Astrocyte (in vitro differentiated cells and primary cell): ENCODE measurements around the gene THOC1. TPM values are rescaled to one million over a fixed set of nuclear protein-coding genes. Genes with fewer than 3 reads are reported as not detected.

ENCODE experiments used
- DNase-seq: peaks from one replicate; pipeline ENCODE4 v3.0.0-alpha.2; 2010; ENCODE audit warnings: low read depth
- FAIRE-seq: peaks from 2 replicates; lab custom pipeline; 2011; peaks lifted over from hg19 to GRCh38; lab: Jason Lieb, UNC
- H2AFZ ChIP-seq: 2 replicates; pipeline ENCODE4 v1.6.0; 2012; ENCODE audit warnings: low read depth, low read length, inconsistent platforms
- H3K27ac ChIP-seq: 2 replicates; pipeline ENCODE4 v1.5.1; 2011; ENCODE audit warnings: low read depth, low read length, inconsistent platforms
- H3K27me3 ChIP-seq: 2 replicates; pipeline ENCODE4 v1.6.0; 2011; ENCODE audit warnings: low read length, inconsistent platforms; ENCODE audit not compliant: insufficient read depth
- H3K36me3 ChIP-seq: 2 replicates; pipeline ENCODE4 v1.5.1; 2011; ENCODE audit warnings: low read length, inconsistent platforms; ENCODE audit not compliant: insufficient read depth
- H3K4me1 ChIP-seq: 2 replicates; pipeline ENCODE4 v1.5.1; 2011; ENCODE audit warnings: low read length, inconsistent platforms; ENCODE audit not compliant: insufficient read depth
- H3K4me2 ChIP-seq: 2 replicates; pipeline ENCODE4 v1.6.0; 2012; ENCODE audit warnings: low read length, inconsistent platforms
- H3K4me3 ChIP-seq: 2 replicates; pipeline ENCODE4 v1.5.1; 2011; ENCODE audit warnings: low read depth, mild to moderate bottlenecking, low read length, inconsistent platforms; ENCODE audit not compliant: insufficient read depth
- H3K79me2 ChIP-seq: 2 replicates; pipeline ENCODE4 v1.6.0; 2012; ENCODE audit warnings: mild to moderate bottlenecking, low read length, inconsistent platforms; ENCODE audit not compliant: insufficient read depth
- H3K9ac ChIP-seq: 2 replicates; pipeline ENCODE4 v1.6.0; 2012; ENCODE audit warnings: mild to moderate bottlenecking, low read length, inconsistent platforms
- H3K9me3 ChIP-seq: 2 replicates; pipeline ENCODE4 v1.5.1; 2012; ENCODE audit warnings: low read depth, mild to moderate bottlenecking, low read length, inconsistent platforms; ENCODE audit not compliant: insufficient read depth
- H4K20me1 ChIP-seq: 2 replicates; pipeline ENCODE4 v1.6.0; 2012; ENCODE audit warnings: low read length, inconsistent platforms; ENCODE audit not compliant: insufficient read depth
- H3K27ac Mint-ChIP-seq: one replicate; pipeline ENCODE4 v1.8.0; 2021; ENCODE audit warnings: mild to moderate bottlenecking, mixed read lengths; ENCODE audit not compliant: unreplicated experiment
- H3K27me3 Mint-ChIP-seq: one replicate; pipeline ENCODE4 v1.8.0; 2021; ENCODE audit warnings: low read depth, mixed read lengths; ENCODE audit not compliant: unreplicated experiment
- H3K36me3 Mint-ChIP-seq: one replicate; pipeline ENCODE4 v1.8.0; 2021; ENCODE audit warnings: low read depth, mixed read lengths; ENCODE audit not compliant: unreplicated experiment
- H3K4me1 Mint-ChIP-seq: one replicate; pipeline ENCODE4 v1.8.0; 2021; ENCODE audit warnings: low read depth, mixed read lengths; ENCODE audit not compliant: unreplicated experiment
- H3K4me3 Mint-ChIP-seq: one replicate; pipeline ENCODE4 v1.8.0; 2021; ENCODE audit warnings: mild to moderate bottlenecking, moderate library complexity, mixed read lengths; ENCODE audit not compliant: unreplicated experiment
- H3K9me3 Mint-ChIP-seq: one replicate; pipeline ENCODE4 v1.8.0; 2021; ENCODE audit warnings: mild to moderate bottlenecking, mixed read lengths; ENCODE audit not compliant: unreplicated experiment
- EZH2 ChIP-seq: IDR thresholded peaks from 2 replicates; pipeline ENCODE4 v1.6.1; 2012; ENCODE audit warnings: mild to moderate bottlenecking, low read length, inconsistent platforms; ENCODE audit not compliant: insufficient read depth
- total RNA-seq: library from RNA; stranded (reverse); gene quantifications from 2 replicates; pipeline ENCODE4 v1.2.1, GENCODE V29; 2021
- TF ChIP-seq, protein P1 (sequence below): IDR thresholded peaks from 2 replicates; pipeline ENCODE4 v1.5.1; 2011; ENCODE audit warnings: low read depth, mild to moderate bottlenecking, inconsistent platforms, low read length, moderate library complexity; ENCODE audit not compliant: insufficient read depth

THOC1 gene
- total RNA-seq, 1 donor from 2014 or later = 23.1 TPM

DNA sequence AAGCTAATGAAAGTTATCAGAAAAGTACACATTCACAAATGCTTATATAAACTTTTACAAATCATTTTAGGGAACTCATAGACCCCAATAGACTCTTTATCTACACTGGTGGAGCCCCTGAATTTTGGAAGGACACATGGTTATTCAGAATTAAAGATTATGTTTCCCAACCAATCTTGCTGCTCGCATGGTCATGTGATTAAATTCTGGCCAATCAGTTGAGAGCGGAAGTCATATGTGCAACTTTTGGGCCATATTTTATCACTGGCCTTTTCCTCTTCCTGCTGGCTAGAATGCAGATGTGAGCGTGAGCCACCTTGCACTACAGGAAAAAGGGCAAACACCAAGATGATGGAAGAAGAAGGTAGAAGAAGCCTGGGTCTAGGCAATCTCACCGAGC lies 19.8 kb downstream of the THOC1 start:
- Histone ChIP-seq H3K4me2 (no peak overlapping the region), H3K9me3 (no peaks in the 10 kb centered on the region), H3K4me3 (no peak overlapping the region), H3K36me3 (peaks cover 39% of the 10 kb centered on the region), H3K9ac (no peak overlapping the region), H3K27me3 (no peaks in the 10 kb centered on the region), H3K4me1 (no peaks in the 10 kb centered on the region), H4K20me1 (no peaks in the 10 kb centered on the region), H3K79me2 (no peaks in the 10 kb centered on the region), H2AFZ (no peak overlapping the region), H3K27ac (no peak overlapping the region)
- DNase-seq (no peak), FAIRE-seq (no peak)
- Mint-ChIP-seq H3K4me3 (no peak overlapping the region), H3K36me3 (peaks cover 15% of the 10 kb centered on the region), H3K27me3 (no peaks in the 10 kb centered on the region), H3K9me3 (no peaks in the 10 kb centered on the region), H3K4me1 (peaks cover 2% of the 10 kb centered on the region), H3K27ac (no peak overlapping the region)
- no peak for TF ChIP-seq EZH2
- TF ChIP-seq, protein P1, sequence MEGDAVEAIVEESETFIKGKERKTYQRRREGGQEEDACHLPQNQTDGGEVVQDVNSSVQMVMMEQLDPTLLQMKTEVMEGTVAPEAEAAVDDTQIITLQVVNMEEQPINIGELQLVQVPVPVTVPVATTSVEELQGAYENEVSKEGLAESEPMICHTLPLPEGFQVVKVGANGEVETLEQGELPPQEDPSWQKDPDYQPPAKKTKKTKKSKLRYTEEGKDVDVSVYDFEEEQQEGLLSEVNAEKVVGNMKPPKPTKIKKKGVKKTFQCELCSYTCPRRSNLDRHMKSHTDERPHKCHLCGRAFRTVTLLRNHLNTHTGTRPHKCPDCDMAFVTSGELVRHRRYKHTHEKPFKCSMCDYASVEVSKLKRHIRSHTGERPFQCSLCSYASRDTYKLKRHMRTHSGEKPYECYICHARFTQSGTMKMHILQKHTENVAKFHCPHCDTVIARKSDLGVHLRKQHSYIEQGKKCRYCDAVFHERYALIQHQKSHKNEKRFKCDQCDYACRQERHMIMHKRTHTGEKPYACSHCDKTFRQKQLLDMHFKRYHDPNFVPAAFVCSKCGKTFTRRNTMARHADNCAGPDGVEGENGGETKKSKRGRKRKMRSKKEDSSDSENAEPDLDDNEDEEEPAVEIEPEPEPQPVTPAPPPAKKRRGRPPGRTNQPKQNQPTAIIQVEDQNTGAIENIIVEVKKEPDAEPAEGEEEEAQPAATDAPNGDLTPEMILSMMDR = no peak

DNA sequence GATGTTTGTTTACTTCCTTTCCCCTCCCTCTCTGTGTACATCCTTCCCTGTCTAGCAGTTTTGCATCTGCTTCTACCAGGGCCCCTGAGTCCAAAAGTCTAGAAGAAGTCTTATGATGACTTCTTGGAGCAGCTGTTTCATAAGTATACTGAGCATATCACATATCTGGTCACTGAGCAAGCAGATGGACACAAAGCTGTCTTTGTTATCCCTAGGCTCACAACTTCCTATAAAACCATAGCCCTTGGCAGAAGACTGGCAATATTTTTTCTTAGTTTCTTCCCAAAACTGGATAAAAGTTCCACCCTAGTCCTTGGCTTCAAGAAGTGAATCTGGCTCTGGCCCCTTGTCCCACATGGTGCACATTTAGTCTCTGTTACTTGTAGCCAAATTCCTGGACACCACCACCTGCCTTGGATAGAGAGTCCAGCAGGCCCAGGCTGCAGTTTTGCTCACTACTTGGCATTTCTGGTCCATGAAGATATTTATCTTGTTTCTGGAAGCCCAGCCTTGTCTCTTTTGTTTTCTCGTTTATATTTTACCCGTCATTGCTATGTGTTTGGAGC lies 22.5 kb downstream of the THOC1 start:
- no peak overlapping the region for H3K27ac ChIP-seq
- peaks cover 30% of the 10 kb centered on the region for H3K36me3 ChIP-seq
- H3K36me3 Mint-ChIP-seq = peaks cover 5% of the 10 kb centered on the region

DNA sequence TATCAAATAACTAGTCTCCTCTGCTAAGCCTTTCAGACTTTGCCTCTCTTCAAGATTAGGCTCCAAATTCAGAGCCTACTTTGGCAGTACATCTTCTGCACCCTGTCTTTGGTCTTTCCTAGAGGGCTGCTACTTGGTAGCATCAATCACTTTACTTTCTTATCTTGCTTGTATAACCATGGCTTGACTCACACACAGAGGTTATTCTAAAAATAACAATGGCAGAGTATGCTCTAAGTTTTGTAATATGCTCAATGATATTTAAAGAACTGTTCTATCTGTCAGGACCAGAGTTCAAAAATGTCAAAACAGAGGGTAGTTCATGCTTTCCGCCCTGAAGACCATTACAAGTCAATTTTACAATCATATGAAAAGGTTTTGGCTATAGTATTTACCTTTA lies 27.7 kb downstream of the THOC1 start:
- peaks cover 18% of the 10 kb centered on the region for H3K36me3 ChIP-seq
- H3K27ac Mint-ChIP-seq = no peak overlapping the region
- H3K9ac ChIP-seq = no peak overlapping the region
- H3K4me2 ChIP-seq = no peak overlapping the region
- TF ChIP-seq, protein P1 = no peak
- no peak for TF ChIP-seq EZH2
- peaks cover 5% of the 10 kb centered on the region for H4K20me1 ChIP-seq
- no peak overlapping the region for H3K27ac ChIP-seq
- H3K9me3 ChIP-seq = no peaks in the 10 kb centered on the region
- no peak overlapping the region for H2AFZ ChIP-seq
- DNase-seq = peak; percentile 27
- peaks cover 5% of the 10 kb centered on the region for H3K36me3 Mint-ChIP-seq
- no peaks in the 10 kb centered on the region for H3K79me2 ChIP-seq
- H3K4me3 ChIP-seq = no peak overlapping the region
- FAIRE-seq = no peak
- H3K9me3 Mint-ChIP-seq = peaks cover 3% of the 10 kb centered on the region
- H3K4me3 Mint-ChIP-seq = no peak overlapping the region
- no peaks in the 10 kb centered on the region for H3K27me3 ChIP-seq
- no peaks in the 10 kb centered on the region for H3K27me3 Mint-ChIP-seq
- peaks cover 4% of the 10 kb centered on the region for H3K4me1 Mint-ChIP-seq
- H3K4me1 ChIP-seq = peaks cover 5% of the 10 kb centered on the region

More for the DNA sequence above, 22.5 kb downstream of the THOC1 start:
- H3K4me3 ChIP-seq = no peak overlapping the region
- Mint-ChIP-seq H3K27me3 (no peaks in the 10 kb centered on the region), H3K4me1 (no peaks in the 10 kb centered on the region), H3K4me3 (no peak overlapping the region), H3K9me3 (peaks cover 3% of the 10 kb centered on the region), H3K27ac (peak overlapping the region; percentile 20)
- DNase-seq (no peak), FAIRE-seq (no peak)
- TF ChIP-seq, protein P1 = no peak
- no peak for TF ChIP-seq EZH2
- no peaks in the 10 kb centered on the region for H3K79me2 ChIP-seq
- H2AFZ ChIP-seq = no peak overlapping the region
- no peak overlapping the region for H3K4me2 ChIP-seq
- no peaks in the 10 kb centered on the region for H3K27me3 ChIP-seq
- H3K9me3 ChIP-seq = no peaks in the 10 kb centered on the region
- no peaks in the 10 kb centered on the region for H4K20me1 ChIP-seq
- peaks cover under 1% of the 10 kb centered on the region for H3K4me1 ChIP-seq
- no peak overlapping the region for H3K9ac ChIP-seq
